ENCODE results near the gene RASA2.

Gene RASA2

DNA sequence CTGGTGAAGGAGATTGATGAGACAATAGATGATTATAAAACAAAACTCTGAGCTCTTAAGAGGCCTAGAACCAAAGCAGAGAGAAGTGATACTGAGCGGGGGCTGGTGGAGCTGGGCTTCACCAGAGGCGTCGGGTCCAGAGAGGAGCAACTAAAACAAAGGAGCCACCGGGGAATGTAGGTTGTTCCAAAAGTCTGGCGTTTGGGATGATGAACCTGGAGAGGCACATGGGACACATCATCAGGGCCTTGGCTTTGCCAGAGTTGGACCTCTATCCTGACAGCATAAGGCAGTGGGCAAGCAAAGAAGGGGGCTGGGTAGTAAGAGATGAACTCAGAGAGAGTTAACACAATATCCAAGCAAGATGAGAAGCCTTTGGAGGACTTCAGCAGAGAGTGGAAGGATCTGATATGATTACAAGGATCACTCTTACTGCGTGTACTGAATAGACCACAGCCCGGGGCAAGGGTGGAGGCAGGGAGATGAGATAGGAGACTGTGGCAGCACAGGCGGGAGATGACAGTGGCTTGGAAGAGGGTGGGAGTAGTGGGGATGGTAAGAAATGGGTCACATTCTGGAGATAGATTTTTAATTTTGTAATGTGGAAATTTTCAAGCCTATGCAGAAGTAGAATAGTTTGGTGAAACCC is 36.0 kb upstream of the RASA2 start:
- H3K9me3 ChIP-seq (ENCODE audit: control extremely low read depth in 1 of 5, control insufficient read depth in 4 of 5, insufficient read depth in 2 of 5, low read depth in 1 of 5, low read length in 4 of 5): no peaks in the 10 kb centered on the region
- H3K27ac ChIP-seq (ENCODE audit: insufficient read depth in 1 of 2, low read depth in 1 of 2, low read length in 2 of 2, poor library complexity in 1 of 2, severe bottlenecking in 2 of 2): no peak overlapping the region
- peaks cover 0 to 4% (median under 1%) of the 10 kb centered on the region in 4 experiments for H3K36me3 ChIP-seq (ENCODE audit: control insufficient read depth in 4 of 4, insufficient read depth in 4 of 4, low read length in 3 of 4)
- no peak overlapping the region for H3K4me3 ChIP-seq (ENCODE audit: control insufficient read depth in 1 of 7, extremely low read depth in 1 of 7, insufficient read depth in 4 of 7, low read depth in 2 of 7, low read length in 6 of 7)
- 100% methylated on average over 6 of the region's 8 CpGs for WGBS (ENCODE audit: insufficient coverage)
- H3K27me3 ChIP-seq (replicated peaks in 2 of 5; ENCODE audit: control insufficient read depth in 4 of 5, insufficient read depth in 5 of 5, low read length in 4 of 5): no peaks in the 10 kb centered on the region
- peaks cover 4 to 16% (median 10%) of the 10 kb centered on the region in 4 experiments for H3K4me1 ChIP-seq (ENCODE audit: control extremely low read depth in 1 of 4, control insufficient read depth in 4 of 4, insufficient read depth in 4 of 4, low read length in 3 of 4)
- ChIA-PET CTCF (interaction anchor here (0.8 to 3.5 kb wide), 10 partner anchors 9 to 147 kb away, joined by 3 to 24 read pairs (median 6); no protein-coding TSS in a partner anchor), POLR2A (no interaction called here)
- DNase-seq: no peak

GRCh38 chr3:141452045-141452444 is 34.8 kb upstream of the RASA2 start:
- H3K4me1 ChIP-seq (ENCODE audit: control extremely low read depth in 1 of 4, control insufficient read depth in 4 of 4, insufficient read depth in 4 of 4, low read length in 3 of 4): peaks cover 4 to 16% (median 10%) of the 10 kb centered on the region in 4 experiments
- POLR2A ChIA-PET: interaction anchor here (1.2 to 1.5 kb wide), 3 partner anchors 10 to 220 kb away, joined by 3 to 4 read pairs (median 3); partner anchors contain the start of gene PXYLP1
- H3K36me3 ChIP-seq (ENCODE audit: control insufficient read depth in 4 of 4, insufficient read depth in 4 of 4, low read length in 3 of 4): peaks cover 0 to 2% (median 0%) of the 10 kb centered on the region in 4 experiments
- peak overlapping the region; percentile 2 to 46 for H3K27ac ChIP-seq (ENCODE audit: insufficient read depth in 1 of 2, low read depth in 1 of 2, low read length in 2 of 2, poor library complexity in 1 of 2, severe bottlenecking in 2 of 2)
- peak; percentile 86 to 94 (median 93) for DNase-seq
- H3K4me3 ChIP-seq (ENCODE audit: control insufficient read depth in 1 of 7, extremely low read depth in 1 of 7, insufficient read depth in 4 of 7, low read depth in 2 of 7, low read length in 6 of 7): no peak overlapping the region
- CTCF ChIA-PET: interaction anchor here (0.6 to 12.2 kb wide), 35 partner anchors 8 to 452 kb away, joined by 3 to 382 read pairs (median 4); partner anchors contain the start of gene PXYLP1
- no peaks in the 10 kb centered on the region for H3K27me3 ChIP-seq (replicated peaks in 2 of 5; ENCODE audit: control insufficient read depth in 4 of 5, insufficient read depth in 5 of 5, low read length in 4 of 5)
- H3K9me3 ChIP-seq (ENCODE audit: control extremely low read depth in 1 of 5, control insufficient read depth in 4 of 5, insufficient read depth in 2 of 5, low read depth in 1 of 5, low read length in 4 of 5): no peaks in the 10 kb centered on the region

GRCh38 chr3:141452773-141453172 is 34.1 kb upstream of the RASA2 start:
- WGBS (ENCODE audit: insufficient coverage): 100% methylated on average over 1 of the region's 1 CpG
- Histone ChIP-seq H3K27me3 (replicated peaks in 2 of 5; ENCODE audit: control insufficient read depth in 4 of 5, insufficient read depth in 5 of 5, low read length in 4 of 5) (no peaks in the 10 kb centered on the region), H3K4me1 (ENCODE audit: control extremely low read depth in 1 of 4, control insufficient read depth in 4 of 4, insufficient read depth in 4 of 4, low read length in 3 of 4) (peaks cover 4 to 16% (median 10%) of the 10 kb centered on the region in 4 experiments), H3K9me3 (ENCODE audit: control extremely low read depth in 1 of 5, control insufficient read depth in 4 of 5, insufficient read depth in 2 of 5, low read depth in 1 of 5, low read length in 4 of 5) (no peaks in the 10 kb centered on the region), H3K27ac (ENCODE audit: insufficient read depth in 1 of 2, low read depth in 1 of 2, low read length in 2 of 2, poor library complexity in 1 of 2, severe bottlenecking in 2 of 2) (peak overlapping the region in 1 of 2 experiments; percentile 46), H3K4me3 (ENCODE audit: control insufficient read depth in 1 of 7, extremely low read depth in 1 of 7, insufficient read depth in 4 of 7, low read depth in 2 of 7, low read length in 6 of 7) (no peak overlapping the region), H3K36me3 (ENCODE audit: control insufficient read depth in 4 of 4, insufficient read depth in 4 of 4, low read length in 3 of 4) (no peaks in the 10 kb centered on the region)
- CTCF ChIA-PET: interaction anchor here (0.8 to 12.2 kb wide), 36 partner anchors 8 to 453 kb away, joined by 3 to 382 read pairs (median 4); no protein-coding TSS in a partner anchor
- no peak for DNase-seq
- POLR2A ChIA-PET: interaction anchor here (1.2 to 1.5 kb wide), 3 partner anchors 11 to 221 kb away, joined by 3 to 4 read pairs (median 3); partner anchors contain the start of gene PXYLP1

GRCh38 chr3:141454054-141454453 is 32.8 kb upstream of the RASA2 start:
- Histone ChIP-seq H3K4me1 (ENCODE audit: control extremely low read depth in 1 of 4, control insufficient read depth in 4 of 4, insufficient read depth in 4 of 4, low read length in 3 of 4) (peaks cover 4 to 16% (median 10%) of the 10 kb centered on the region in 4 experiments), H3K27me3 (replicated peaks in 2 of 5; ENCODE audit: control insufficient read depth in 4 of 5, insufficient read depth in 5 of 5, low read length in 4 of 5) (no peaks in the 10 kb centered on the region), H3K9me3 (ENCODE audit: control extremely low read depth in 1 of 5, control insufficient read depth in 4 of 5, insufficient read depth in 2 of 5, low read depth in 1 of 5, low read length in 4 of 5) (no peaks in the 10 kb centered on the region), H3K4me3 (ENCODE audit: control insufficient read depth in 1 of 7, extremely low read depth in 1 of 7, insufficient read depth in 4 of 7, low read depth in 2 of 7, low read length in 6 of 7) (no peak overlapping the region), H3K36me3 (ENCODE audit: control insufficient read depth in 4 of 4, insufficient read depth in 4 of 4, low read length in 3 of 4) (no peaks in the 10 kb centered on the region), H3K27ac (ENCODE audit: insufficient read depth in 1 of 2, low read depth in 1 of 2, low read length in 2 of 2, poor library complexity in 1 of 2, severe bottlenecking in 2 of 2) (no peak overlapping the region)
- ChIA-PET CTCF (interaction anchor here (0.6 to 12.2 kb wide), 21 partner anchors 7 to 222 kb away, joined by 3 to 382 read pairs (median 6); partner anchors contain the start of gene PXYLP1), POLR2A (no interaction called here)
- WGBS (ENCODE audit: insufficient coverage): 83% methylated on average over 1 of the region's 3 CpGs
- peak in 2 of 3 donors; percentile 38 to 63 for DNase-seq

- Histone ChIP-seq H3K9me3 (ENCODE audit: control extremely low read depth in 1 of 5, control insufficient read depth in 4 of 5, insufficient read depth in 2 of 5, low read depth in 1 of 5, low read length in 4 of 5) (no peaks in the 10 kb centered on the region), H3K36me3 (ENCODE audit: control insufficient read depth in 4 of 4, insufficient read depth in 4 of 4, low read length in 3 of 4) (no peaks in the 10 kb centered on the region), H3K27ac (ENCODE audit: insufficient read depth in 1 of 2, low read depth in 1 of 2, low read length in 2 of 2, poor library complexity in 1 of 2, severe bottlenecking in 2 of 2) (no peak overlapping the region), H3K4me1 (ENCODE audit: control extremely low read depth in 1 of 4, control insufficient read depth in 4 of 4, insufficient read depth in 4 of 4, low read length in 3 of 4) (peaks cover 4 to 16% (median 10%) of the 10 kb centered on the region in 4 experiments), H3K4me3 (ENCODE audit: control insufficient read depth in 1 of 7, extremely low read depth in 1 of 7, insufficient read depth in 4 of 7, low read depth in 2 of 7, low read length in 6 of 7) (no peak overlapping the region), H3K27me3 (replicated peaks in 2 of 5; ENCODE audit: control insufficient read depth in 4 of 5, insufficient read depth in 5 of 5, low read length in 4 of 5) (no peaks in the 10 kb centered on the region)
- peak; percentile 75 to 89 (median 89) for DNase-seq
- WGBS (ENCODE audit: insufficient coverage): 72% methylated on average over 19 of the region's 20 CpGs
- ChIA-PET POLR2A (no interaction called here), CTCF (interaction anchor here (0.6 to 12.2 kb wide), 23 partner anchors 12 to 160 kb away, joined by 3 to 382 read pairs (median 4); no protein-coding TSS in a partner anchor)
Measured at GRCh38 chr3:141454906-141455602, 31.8 kb upstream of the RASA2 start.

DNA sequence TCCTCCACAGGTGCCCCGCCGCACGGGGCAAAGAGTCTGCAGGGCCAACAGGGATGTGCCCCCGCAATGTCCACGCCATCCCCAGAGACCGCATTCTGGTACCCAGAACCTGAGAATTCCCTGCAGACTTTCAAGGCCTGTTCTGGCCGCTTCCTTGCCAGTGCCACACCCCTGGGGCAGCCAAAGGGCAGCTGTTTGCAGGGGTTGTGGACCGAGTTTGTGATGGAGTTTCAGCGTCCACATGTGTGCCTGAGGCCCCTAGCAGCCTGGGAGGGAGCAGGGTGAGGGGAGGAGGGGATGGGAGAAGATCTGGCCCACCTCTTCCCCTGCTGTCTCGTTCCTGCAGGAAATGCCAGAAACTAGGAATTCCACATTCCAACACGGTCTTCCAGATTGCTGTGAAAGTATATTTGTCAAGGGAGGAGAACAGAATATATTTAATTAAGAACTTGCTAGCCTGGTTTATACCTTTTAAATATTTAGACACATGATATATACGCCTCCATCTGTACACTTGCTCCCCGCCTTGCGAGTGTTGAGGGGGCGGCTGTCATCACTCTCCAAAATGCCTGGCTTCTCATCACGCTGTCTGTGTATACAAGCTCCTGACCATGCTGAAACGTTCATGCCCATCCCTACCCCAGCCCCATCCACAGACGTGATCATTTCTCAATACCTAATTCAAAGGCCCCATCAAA is 31.1 kb upstream of the RASA2 start:
- ChIA-PET POLR2A (no interaction called here), CTCF (interaction anchor here (0.6 to 12.2 kb wide), 14 partner anchors 11 to 148 kb away, joined by 3 to 382 read pairs (median 4); no protein-coding TSS in a partner anchor)
- no peak overlapping the region for H3K27ac ChIP-seq (ENCODE audit: insufficient read depth in 1 of 2, low read depth in 1 of 2, low read length in 2 of 2, poor library complexity in 1 of 2, severe bottlenecking in 2 of 2)
- no peak overlapping the region for H3K4me3 ChIP-seq (ENCODE audit: control insufficient read depth in 1 of 7, extremely low read depth in 1 of 7, insufficient read depth in 4 of 7, low read depth in 2 of 7, low read length in 6 of 7)
- 97% methylated on average over 15 of the region's 18 CpGs for WGBS (ENCODE audit: insufficient coverage)
- DNase-seq: no peak
- no peaks in the 10 kb centered on the region for H3K9me3 ChIP-seq (ENCODE audit: control extremely low read depth in 1 of 5, control insufficient read depth in 4 of 5, insufficient read depth in 2 of 5, low read depth in 1 of 5, low read length in 4 of 5)
- H3K36me3 ChIP-seq (ENCODE audit: control insufficient read depth in 4 of 4, insufficient read depth in 4 of 4, low read length in 3 of 4): no peaks in the 10 kb centered on the region
- H3K4me1 ChIP-seq (ENCODE audit: control extremely low read depth in 1 of 4, control insufficient read depth in 4 of 4, insufficient read depth in 4 of 4, low read length in 3 of 4): peaks cover 4 to 16% (median 10%) of the 10 kb centered on the region in 4 experiments
- no peaks in the 10 kb centered on the region for H3K27me3 ChIP-seq (replicated peaks in 2 of 5; ENCODE audit: control insufficient read depth in 4 of 5, insufficient read depth in 5 of 5, low read length in 4 of 5)
